Measurements from ENCODE around the gene PPP1R10. TPM values are rescaled to one million over a fixed set of nuclear protein-coding genes. Genes with fewer than 3 reads are reported as not detected.

PPP1R10 gene
- total and polyA plus RNA-seq, 2 experiments from 2014 or later: 34.5 to 38.6 TPM

- peaks cover 10% of the 10 kb centered on the region for H3K4me1 ChIP-seq (ENCODE audit: insufficient read depth)
- no peaks in the 10 kb centered on the region for H3K9me2 ChIP-seq (replicated peaks; ENCODE audit: insufficient read depth)
- no peaks in the 10 kb centered on the region for H3K27me3 ChIP-seq
- no peak for DNase-seq (ENCODE audit: low spot score)
- H3K79me2 ChIP-seq: peaks cover 25% of the 10 kb centered on the region
- no peak overlapping the region for H2AFZ ChIP-seq
- 97% methylated on average over 12 of the region's 12 CpGs for WGBS (ENCODE audit: low lambda C conversion rate, missing lambda C conversion rate)
- no peaks in the 10 kb centered on the region for H3K36me3 ChIP-seq (replicated peaks; ENCODE audit: insufficient read depth, low read depth)
- H3K27ac ChIP-seq: no peak overlapping the region
- no peak for TF ChIP-seq EZH2 (IDR thresholded peaks at IDR 0.05; ENCODE audit: borderline replicate concordance)
- no peak for TF ChIP-seq EZH2phosphoT487 (IDR thresholded peaks at IDR 0.05; ENCODE audit: low read depth, severe bottlenecking, unreplicated experiment)
- no peak for TF ChIP-seq CTCF (IDR thresholded peaks at IDR 0.05; ENCODE audit: poor library complexity)
- H3K4me3 ChIP-seq: no peak overlapping the region
- no peak overlapping the region for H3K4me2 ChIP-seq
- peaks cover 6% of the 10 kb centered on the region for H4K20me1 ChIP-seq (ENCODE audit: insufficient read depth, poor library complexity, severe bottlenecking)
- no peaks in the 10 kb centered on the region for H3K9me3 ChIP-seq (ENCODE audit: low read depth)
Measured at GRCh38 chr6:30651143-30651542, 34.1 kb upstream of the PPP1R10 start.

GRCh38 chr6:30647242-30648116 lies 30.4 kb upstream of the PPP1R10 start:
- WGBS (ENCODE audit: low lambda C conversion rate, missing lambda C conversion rate): 2% methylated on average over 36 of the region's 78 CpGs
- Histone ChIP-seq H3K9me3 (ENCODE audit: low read depth) (no peaks in the 10 kb centered on the region), H3K9me2 (replicated peaks; ENCODE audit: insufficient read depth) (no peaks in the 10 kb centered on the region), H3K27me3 (no peaks in the 10 kb centered on the region), H3K4me1 (ENCODE audit: insufficient read depth) (peaks cover 13% of the 10 kb centered on the region), H3K79me2 (peaks cover 45% of the 10 kb centered on the region), H3K4me3 (peak overlapping the region; percentile 88), H3K36me3 (replicated peaks; ENCODE audit: insufficient read depth, low read depth) (no peaks in the 10 kb centered on the region), H3K4me2 (peak overlapping the region; percentile 89), H4K20me1 (ENCODE audit: insufficient read depth, poor library complexity, severe bottlenecking) (peaks cover 8% of the 10 kb centered on the region), H2AFZ (peak overlapping the region; percentile 89), H3K27ac (peak overlapping the region; percentile 95)
- peak; percentile 88 for DNase-seq (ENCODE audit: low spot score)
- TF ChIP-seq CTCF (IDR thresholded peaks at IDR 0.05; ENCODE audit: poor library complexity) (no peak), EZH2phosphoT487 (IDR thresholded peaks at IDR 0.05; ENCODE audit: low read depth, severe bottlenecking, unreplicated experiment) (no peak), EZH2 (IDR thresholded peaks at IDR 0.05; ENCODE audit: borderline replicate concordance) (no peak)

- H3K9me2 ChIP-seq (replicated peaks; ENCODE audit: insufficient read depth): no peaks in the 10 kb centered on the region
- peak within 1 kb of the TSS; percentile 95 for H3K27ac ChIP-seq
- H3K9me3 ChIP-seq (ENCODE audit: low read depth): no peaks in the 10 kb centered on the region
- H3K79me2 ChIP-seq: peaks cover 50% of the 10 kb centered on the region
- H3K36me3 ChIP-seq (replicated peaks; ENCODE audit: insufficient read depth, low read depth): no peaks in the 10 kb centered on the region
- no peaks in the 10 kb centered on the region for H3K27me3 ChIP-seq
- peak; percentile 97 for DNase-seq (ENCODE audit: low spot score)
- 20% methylated on average over 21 of the region's 37 CpGs for WGBS (ENCODE audit: low lambda C conversion rate, missing lambda C conversion rate)
- peaks cover 8% of the 10 kb centered on the region for H4K20me1 ChIP-seq (ENCODE audit: insufficient read depth, poor library complexity, severe bottlenecking)
- H3K4me2 ChIP-seq: peak within 1 kb of the TSS; percentile 89
- H3K4me3 ChIP-seq: peak within 1 kb of the TSS; percentile 88
- TF ChIP-seq EZH2phosphoT487 (IDR thresholded peaks at IDR 0.05; ENCODE audit: low read depth, severe bottlenecking, unreplicated experiment): no peak
- no peak for TF ChIP-seq EZH2 (IDR thresholded peaks at IDR 0.05; ENCODE audit: borderline replicate concordance)
- no peak for TF ChIP-seq CTCF (IDR thresholded peaks at IDR 0.05; ENCODE audit: poor library complexity)
- H3K4me1 ChIP-seq (ENCODE audit: insufficient read depth): peaks cover 13% of the 10 kb centered on the region
- H2AFZ ChIP-seq: peak within 1 kb of the TSS; percentile 89
Measured at GRCh38 chr6:30646450-30647241, 29.6 kb upstream of the PPP1R10 start, which contains the start of gene C6orf136. Gene C6orf136, plus strand, starts transcription at chr6:30647133. Its CDS starts 99 bp downstream, at chr6:30647232.

All from hepatocyte (in vitro differentiated cells).